AG10803 (cell line): ENCODE measurements around the gene COX7B2.

Source experiments
- DNase-seq: peaks from one replicate; pipeline ENCODE4 v3.0.0; 2010; ENCODE audit warnings: low read depth
- H3K4me3 ChIP-seq: 2 replicates; pipeline ENCODE4 v1.5.1; 2011; ENCODE audit warnings: mild to moderate bottlenecking, low read length, control low read depth
- TF ChIP-seq, protein P1 (sequence below): conservative IDR thresholded peaks from 2 replicates; pipeline ENCODE4 v1.5.1; 2011; ENCODE audit warnings: mild to moderate bottlenecking, low read length, control low read depth, inconsistent platforms

Gene COX7B2, protein sequence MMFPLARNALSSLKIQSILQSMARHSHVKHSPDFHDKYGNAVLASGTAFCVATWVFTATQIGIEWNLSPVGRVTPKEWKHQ

DNA sequence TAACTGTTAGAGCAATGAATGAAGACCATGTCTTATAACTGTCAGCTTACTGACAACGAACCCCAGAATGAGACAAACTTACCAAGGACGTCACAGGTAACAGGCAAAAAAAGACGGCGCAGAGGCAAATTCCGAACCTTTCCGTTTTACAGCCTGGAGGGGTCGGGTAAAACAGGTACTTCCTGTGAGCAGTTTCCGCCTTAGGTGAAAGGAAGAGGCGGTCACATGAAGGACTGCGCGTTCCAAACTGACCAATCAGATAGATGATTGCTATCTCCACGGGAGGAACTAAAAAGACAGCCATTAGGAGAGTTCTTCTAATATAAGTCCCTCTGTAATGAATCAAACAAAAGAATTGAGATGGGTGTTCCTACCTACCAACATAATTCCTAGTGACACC is at the start of gene COX7B2:
Gene COX7B2 (minus strand): TSS at position 168 of the 400 bp plus-strand sequence. CDS start 174,053 bp downstream, outside the sequence.
- TF ChIP-seq, protein P1, sequence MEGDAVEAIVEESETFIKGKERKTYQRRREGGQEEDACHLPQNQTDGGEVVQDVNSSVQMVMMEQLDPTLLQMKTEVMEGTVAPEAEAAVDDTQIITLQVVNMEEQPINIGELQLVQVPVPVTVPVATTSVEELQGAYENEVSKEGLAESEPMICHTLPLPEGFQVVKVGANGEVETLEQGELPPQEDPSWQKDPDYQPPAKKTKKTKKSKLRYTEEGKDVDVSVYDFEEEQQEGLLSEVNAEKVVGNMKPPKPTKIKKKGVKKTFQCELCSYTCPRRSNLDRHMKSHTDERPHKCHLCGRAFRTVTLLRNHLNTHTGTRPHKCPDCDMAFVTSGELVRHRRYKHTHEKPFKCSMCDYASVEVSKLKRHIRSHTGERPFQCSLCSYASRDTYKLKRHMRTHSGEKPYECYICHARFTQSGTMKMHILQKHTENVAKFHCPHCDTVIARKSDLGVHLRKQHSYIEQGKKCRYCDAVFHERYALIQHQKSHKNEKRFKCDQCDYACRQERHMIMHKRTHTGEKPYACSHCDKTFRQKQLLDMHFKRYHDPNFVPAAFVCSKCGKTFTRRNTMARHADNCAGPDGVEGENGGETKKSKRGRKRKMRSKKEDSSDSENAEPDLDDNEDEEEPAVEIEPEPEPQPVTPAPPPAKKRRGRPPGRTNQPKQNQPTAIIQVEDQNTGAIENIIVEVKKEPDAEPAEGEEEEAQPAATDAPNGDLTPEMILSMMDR: no peak
- no peak within 1 kb of the TSS for H3K4me3 ChIP-seq
- DNase-seq: no peak

DNA sequence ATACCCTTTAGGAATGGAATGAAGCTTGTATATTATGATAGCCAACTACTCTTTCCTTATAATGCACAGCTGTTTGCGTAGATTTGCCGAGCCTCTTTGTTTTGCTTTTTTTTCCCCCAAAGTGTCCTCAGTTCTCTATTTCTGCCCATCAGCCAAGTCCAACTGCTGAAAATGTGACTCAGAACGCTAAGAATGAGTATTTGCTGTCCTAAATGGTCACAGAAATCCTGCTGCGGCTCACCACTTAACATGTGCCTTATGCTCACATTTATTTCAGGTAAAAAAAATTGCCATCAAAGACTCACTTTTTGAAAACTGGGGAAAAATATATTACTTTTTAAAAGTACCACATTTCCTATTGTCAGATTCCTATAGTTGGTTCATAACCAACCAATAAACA is 47.4 kb upstream of the COX7B2 start:
- no peak overlapping the region for H3K4me3 ChIP-seq
- DNase-seq: no peak
- TF ChIP-seq, protein P1: no peak

DNA sequence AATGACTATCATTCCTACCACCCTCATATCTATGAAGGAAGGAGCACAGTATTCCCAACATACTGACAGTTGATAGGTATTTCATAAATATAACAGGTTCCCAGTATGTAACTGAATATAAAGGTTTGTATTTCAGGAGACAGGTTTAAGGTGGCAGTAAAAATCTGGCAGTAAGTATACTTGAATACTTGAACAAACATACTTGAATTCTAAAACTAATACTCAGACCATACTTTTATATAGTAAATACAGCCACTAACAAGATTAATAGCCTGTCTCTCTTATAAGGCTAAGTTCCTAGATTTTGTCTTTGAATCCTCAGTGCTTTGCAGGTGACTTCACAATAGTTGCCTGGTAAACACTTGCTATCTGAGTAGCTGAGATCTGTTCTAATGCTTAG is 46.6 kb upstream of the COX7B2 start:
- no peak for DNase-seq
- TF ChIP-seq, protein P1: no peak
- no peak overlapping the region for H3K4me3 ChIP-seq

DNA sequence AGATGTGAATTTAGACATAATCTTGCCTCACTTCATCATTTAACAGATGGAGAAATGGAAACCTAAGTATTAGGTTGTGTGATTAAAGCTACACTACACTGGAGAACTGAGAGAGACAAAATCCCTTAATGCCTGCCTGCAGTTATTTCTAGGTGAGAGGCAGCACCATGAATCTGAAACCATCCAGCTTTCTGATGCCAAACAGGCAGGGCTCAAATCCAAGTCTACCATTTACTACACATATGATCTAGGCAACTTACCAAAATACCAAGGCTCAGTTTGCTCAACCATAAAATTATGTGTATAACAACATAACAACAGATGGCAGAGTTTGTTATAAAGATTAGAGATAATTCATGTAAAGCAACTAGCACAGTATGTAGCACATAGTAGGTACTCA is 45.6 kb upstream of the COX7B2 start:
- DNase-seq: no peak
- H3K4me3 ChIP-seq: no peak overlapping the region
- TF ChIP-seq, protein P1: no peak

DNA sequence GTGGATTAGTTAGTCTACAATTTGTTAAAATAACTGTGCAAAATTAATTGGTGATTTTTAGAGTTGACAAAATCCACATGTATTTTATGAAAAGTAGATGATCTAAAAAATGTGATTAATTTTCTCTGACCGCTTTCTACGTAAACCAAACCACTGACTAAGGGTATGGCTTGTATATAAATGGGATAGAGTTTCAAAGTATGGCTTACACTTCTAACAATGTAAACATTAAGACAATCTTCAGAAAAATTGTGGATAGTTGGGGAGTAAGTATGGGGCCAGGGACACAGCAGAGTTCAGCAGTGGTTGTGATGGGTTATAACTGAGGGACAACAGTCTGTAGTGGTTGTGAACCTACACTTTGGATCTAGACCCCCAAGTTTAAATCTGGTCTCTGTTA is 44.5 kb upstream of the COX7B2 start:
- no peak for DNase-seq
- TF ChIP-seq, protein P1: no peak
- H3K4me3 ChIP-seq: no peak overlapping the region

DNA sequence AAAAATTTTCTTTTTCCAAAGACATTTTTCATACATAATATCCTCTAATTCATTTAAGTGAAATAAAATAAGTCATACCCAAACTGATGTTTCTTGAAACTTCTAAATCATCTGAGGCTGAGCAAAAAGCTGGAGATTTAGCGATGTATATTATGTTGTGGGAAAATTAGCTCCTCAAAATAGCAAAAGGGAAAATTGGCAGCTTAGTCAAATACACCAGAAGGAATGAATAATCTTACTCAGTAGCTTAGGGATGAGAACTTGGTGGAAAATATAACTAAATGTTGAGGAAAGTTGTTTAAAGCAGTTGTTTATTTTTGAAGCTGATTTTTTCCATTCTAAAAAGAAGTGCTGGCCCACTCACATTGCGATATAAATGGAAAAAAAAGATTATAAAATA is 43.4 kb upstream of the COX7B2 start:
- H3K4me3 ChIP-seq: no peak overlapping the region
- TF ChIP-seq, protein P1: no peak

DNA sequence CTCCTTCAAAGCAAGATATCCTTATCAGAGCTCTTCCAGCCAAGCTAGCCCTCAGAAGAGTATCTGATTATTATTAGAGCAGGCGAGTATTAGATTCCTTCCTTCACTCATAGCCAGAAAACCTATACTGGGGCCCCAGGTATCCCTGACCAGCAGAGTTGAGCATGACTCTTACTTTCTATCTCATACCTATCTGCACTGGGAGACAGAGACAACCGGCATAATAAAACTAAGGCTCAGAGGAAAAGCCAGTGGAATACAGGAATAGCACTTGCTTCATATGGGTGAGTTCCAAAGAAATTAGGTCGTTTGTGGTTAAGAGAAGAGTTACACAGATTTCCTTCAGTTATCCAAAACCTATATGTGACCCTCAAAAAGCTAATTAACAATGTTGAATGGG is 41.8 kb upstream of the COX7B2 start:
- no peak for DNase-seq
- H3K4me3 ChIP-seq: no peak overlapping the region
- TF ChIP-seq, protein P1: no peak

More for the DNA sequence above, 43.4 kb upstream of the COX7B2 start:
- DNase-seq: no peak
